ENCODE measurements around the gene ARID1B. TPM values are rescaled to one million over a fixed set of nuclear protein-coding genes. Genes with fewer than 3 reads are reported as not detected.

The ARID1B gene
- total and polyA plus RNA-seq, 2 of the 13 experiments (the other 11 are each of a cell fraction or from before 2014, with no cell fraction given), result 20.1 to 32.6 TPM

- TF ChIP-seq MATR3 (CRISPR knock-in tag; IDR thresholded peaks at IDR 0.05) (no peak), ZNF720 (CRISPR knock-in tag; IDR thresholded peaks at IDR 0.05) (no peak), SSRP1 (CRISPR knock-in tag; IDR thresholded peaks at IDR 0.05) (no peak; the same call in 1 of the 2 replicates), ZNF501 (CRISPR knock-in tag; IDR thresholded peaks at IDR 0.05) (peak; percentile 83; the same call in 1 of the 2 replicates), HOMEZ (CRISPR knock-in tag; IDR thresholded peaks at IDR 0.05; ENCODE audit: low read depth) (peak; percentile 78; the same call in 1 of the 2 replicates), SRSF4 (IDR thresholded peaks at IDR 0.05; ENCODE audit: low read depth, low read length, poor library complexity, severe bottlenecking) (no peak), ZNF614 (CRISPR knock-in tag; IDR thresholded peaks at IDR 0.05; ENCODE audit: borderline replicate concordance) (no peak; the same call in 1 of the 2 replicates), ZNF276 (CRISPR knock-in tag; IDR thresholded peaks at IDR 0.05; ENCODE audit: low read depth) (peak; percentile 65; the same call in 1 of the 2 replicates), REPIN1 (CRISPR knock-in tag; IDR thresholded peaks at IDR 0.05; ENCODE audit: borderline replicate concordance, low read depth) (peak; percentile 66), ZEB1 (IDR thresholded peaks at IDR 0.05; ENCODE audit: insufficient replicate concordance, low read depth) (no peak), ZNF431 (CRISPR knock-in tag; IDR thresholded peaks at IDR 0.05; ENCODE audit: borderline replicate concordance, low read depth) (peak; percentile 95), SUZ12 (IDR thresholded peaks at IDR 0.05; ENCODE audit: low read depth, low read length) (no peak), TBP (CRISPR knock-in tag; IDR thresholded peaks at IDR 0.05) (peak; percentile 33; the same call in 1 of the 2 replicates), NFYB (CRISPR knock-in tag; IDR thresholded peaks at IDR 0.05) (no peak; the same call in 1 of the 2 replicates), MTF1 (CRISPR knock-in tag; IDR thresholded peaks at IDR 0.05) (no peak), HINFP (CRISPR knock-in tag; IDR thresholded peaks at IDR 0.05; ENCODE audit: low read depth) (peak; percentile 78; the same call in 1 of the 2 replicates), RARG (CRISPR knock-in tag; IDR thresholded peaks at IDR 0.05; ENCODE audit: low read depth) (no peak), ZNF574 (CRISPR knock-in tag; IDR thresholded peaks at IDR 0.05) (peak; percentile 91), ZBTB8A (CRISPR knock-in tag; IDR thresholded peaks at IDR 0.05; ENCODE audit: borderline replicate concordance, low read depth) (no peak), ZSCAN5A (CRISPR knock-in tag; IDR thresholded peaks at IDR 0.05; ENCODE audit: borderline replicate concordance) (no peak)
Observed at GRCh38 chr6:157021344-157021992, 244.3 kb downstream of the ARID1B start (continued).
